Fibroblast of pulmonary artery (primary cell): ENCODE measurements around the gene CLDN14.

ENCODE experiments used
- DNase-seq: peaks from one replicate; pipeline ENCODE4 v3.0.0-alpha.2; 2010; ENCODE audit warnings: low read depth
- H3K4me3 ChIP-seq: replicated peaks from 2 replicates; pipeline ENCODE4 v1.5.1; 2011; ENCODE audit warnings: low read depth, mild to moderate bottlenecking, control low read depth, low read length, moderate library complexity
- CTCF ChIP-seq: IDR thresholded peaks from 2 replicates; pipeline ENCODE4 v1.5.1; 2011; ENCODE audit warnings: mild to moderate bottlenecking, control low read depth, low read length, inconsistent platforms; ENCODE audit errors: missing control alignments

Gene CLDN14

GRCh38 chr21:36441715-36442114, 38.2 kb downstream of the CLDN14 start:
- TF ChIP-seq CTCF, result no peak
- no peak overlapping the region for H3K4me3 ChIP-seq
- DNase-seq, result no peak

GRCh38 chr21:36437745-36438128, 42.2 kb downstream of the CLDN14 start:
- peak; percentile 84 for DNase-seq
- TF ChIP-seq CTCF, result no peak
- H3K4me3 ChIP-seq, result no peak overlapping the region

- no peak for TF ChIP-seq CTCF
- DNase-seq, result no peak
- no peak overlapping the region for H3K4me3 ChIP-seq
Measured at GRCh38 chr21:36436829-36437744, 42.8 kb downstream of the CLDN14 start.

- DNase-seq, result no peak
- H3K4me3 ChIP-seq, result no peak overlapping the region
- TF ChIP-seq CTCF, result no peak
Measured at GRCh38 chr21:36434144-36434543, 45.8 kb downstream of the CLDN14 start.

- no peak for DNase-seq
- H3K4me3 ChIP-seq, result no peak overlapping the region
- no peak for TF ChIP-seq CTCF
Measured at GRCh38 chr21:36433059-36433709, 46.7 kb downstream of the CLDN14 start.

GRCh38 chr21:36431252-36431651, 48.7 kb downstream of the CLDN14 start:
- TF ChIP-seq CTCF, result no peak
- DNase-seq, result no peak
- peak overlapping the region; percentile 50 for H3K4me3 ChIP-seq
